Measurements from ENCODE around the gene CWC15.

GRCh38 chr11:94998285-94998684 lies 24.9 kb upstream of the CWC15 start:
- no peak for TF ChIP-seq POLR2AphosphoS5 (IDR thresholded peaks at IDR 0.05)
- no peak for TF ChIP-seq CTCF (IDR thresholded peaks at IDR 0.05)
- no peak for TF ChIP-seq POLR2A (IDR thresholded peaks at IDR 0.05)
- no peak for TF ChIP-seq EP300 (IDR thresholded peaks at IDR 0.05)

All from gastroesophageal sphincter (tissue), 3 donors.